Activated T-cell treated with anti-CD3 and anti-CD28 coated beads, Interleukin-2, amount 50 U/mL, for 24 hours (primary cell): ENCODE measurements around the gene PDHB.
A peak's percentile ranks its signal among the peaks of the same experiment; 100 is the strongest.

ENCODE experiments used
- DNase-seq: peaks from one replicate; pipeline ENCODE4 v3.0.0-alpha.2; 2020
- H3K27ac Mint-ChIP-seq: 2 replicates; pipeline ENCODE4 v1.8.0; 2020; ENCODE audit warnings: mild to moderate bottlenecking, mixed read lengths
- H3K27me3 Mint-ChIP-seq: 2 replicates; pipeline ENCODE4 v1.8.0; 2020; ENCODE audit warnings: mixed read lengths
- H3K36me3 Mint-ChIP-seq: 2 replicates; pipeline ENCODE4 v1.8.0; 2020; ENCODE audit warnings: low read depth, mixed read lengths
- H3K4me1 Mint-ChIP-seq: 2 replicates; pipeline ENCODE4 v1.8.0; 2020; ENCODE audit warnings: low read depth, mixed read lengths
- H3K4me3 Mint-ChIP-seq: 2 replicates; pipeline ENCODE4 v1.8.0; 2020; ENCODE audit warnings: mild to moderate bottlenecking, moderate library complexity, mixed read lengths
- H3K9me3 Mint-ChIP-seq: 2 replicates; pipeline ENCODE4 v1.8.0; 2020; ENCODE audit warnings: mixed read lengths

The PDHB gene

GRCh38 chr3:58422756-58423325, 10.8 kb downstream of the PDHB start:
- no peak for DNase-seq
- H3K4me1 Mint-ChIP-seq, result peaks cover 7% of the 10 kb centered on the region
- no peaks in the 10 kb centered on the region for H3K27me3 Mint-ChIP-seq
- H3K27ac Mint-ChIP-seq, result peak overlapping the region; percentile 4
- no peak overlapping the region for H3K4me3 Mint-ChIP-seq
- H3K9me3 Mint-ChIP-seq, result no peaks in the 10 kb centered on the region
- H3K36me3 Mint-ChIP-seq, result peaks cover 82% of the 10 kb centered on the region

- no peak overlapping the region for H3K4me3 Mint-ChIP-seq
- peaks cover 71% of the 10 kb centered on the region for H3K36me3 Mint-ChIP-seq
- no peaks in the 10 kb centered on the region for H3K27me3 Mint-ChIP-seq
- no peak for DNase-seq
- peaks cover 7% of the 10 kb centered on the region for H3K4me1 Mint-ChIP-seq
- H3K27ac Mint-ChIP-seq, result peak overlapping the region; percentile 23
- H3K9me3 Mint-ChIP-seq, result no peaks in the 10 kb centered on the region
Observed at GRCh38 chr3:58421004-58421403, 12.6 kb downstream of the PDHB start.

GRCh38 chr3:58419780-58420507, 13.7 kb downstream of the PDHB start:
- H3K4me3 Mint-ChIP-seq, result no peak overlapping the region
- H3K9me3 Mint-ChIP-seq, result no peaks in the 10 kb centered on the region
- no peaks in the 10 kb centered on the region for H3K27me3 Mint-ChIP-seq
- H3K27ac Mint-ChIP-seq, result peak overlapping the region; percentile 73
- DNase-seq, result no peak
- H3K36me3 Mint-ChIP-seq, result peaks cover 72% of the 10 kb centered on the region
- H3K4me1 Mint-ChIP-seq, result peaks cover 7% of the 10 kb centered on the region

- no peak for DNase-seq
- no peaks in the 10 kb centered on the region for H3K27me3 Mint-ChIP-seq
- peaks cover 11% of the 10 kb centered on the region for H3K4me1 Mint-ChIP-seq
- H3K36me3 Mint-ChIP-seq, result peaks cover 70% of the 10 kb centered on the region
- no peaks in the 10 kb centered on the region for H3K9me3 Mint-ChIP-seq
- no peak overlapping the region for H3K27ac Mint-ChIP-seq
- H3K4me3 Mint-ChIP-seq, result no peak overlapping the region
Observed at GRCh38 chr3:58418227-58418626, 15.4 kb downstream of the PDHB start.

DNA sequence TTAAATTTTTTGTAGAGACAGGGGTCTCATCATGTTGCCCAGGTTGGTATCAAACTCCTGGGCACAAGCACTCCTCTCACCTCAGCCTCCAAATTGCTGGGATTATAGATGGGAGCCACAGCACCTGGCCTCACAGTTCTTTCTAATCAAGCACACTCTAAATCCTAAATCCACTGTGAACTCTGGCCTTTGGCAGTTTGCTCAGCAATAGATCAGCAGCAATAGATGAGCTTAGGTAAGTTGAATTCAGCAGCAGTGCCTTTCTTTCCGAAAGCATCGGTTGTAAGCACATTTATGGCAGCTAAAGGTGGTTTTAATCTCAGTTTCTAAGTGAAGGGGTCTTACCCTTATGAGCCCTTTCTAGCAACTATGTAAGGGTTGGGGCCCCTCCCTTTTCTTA, 16.6 kb downstream of the PDHB start:
- Mint-ChIP-seq H3K9me3 (no peaks in the 10 kb centered on the region), H3K27ac (no peak overlapping the region), H3K4me1 (peaks cover 11% of the 10 kb centered on the region), H3K36me3 (peaks cover 71% of the 10 kb centered on the region), H3K4me3 (no peak overlapping the region), H3K27me3 (no peaks in the 10 kb centered on the region)
- DNase-seq, result no peak

- Mint-ChIP-seq H3K9me3 (no peaks in the 10 kb centered on the region), H3K36me3 (peaks cover 72% of the 10 kb centered on the region), H3K4me3 (no peak overlapping the region), H3K27ac (no peak overlapping the region), H3K27me3 (no peaks in the 10 kb centered on the region), H3K4me1 (peaks cover 11% of the 10 kb centered on the region)
- DNase-seq, result no peak
Observed at GRCh38 chr3:58416191-58416590, 17.4 kb downstream of the PDHB start.

DNA sequence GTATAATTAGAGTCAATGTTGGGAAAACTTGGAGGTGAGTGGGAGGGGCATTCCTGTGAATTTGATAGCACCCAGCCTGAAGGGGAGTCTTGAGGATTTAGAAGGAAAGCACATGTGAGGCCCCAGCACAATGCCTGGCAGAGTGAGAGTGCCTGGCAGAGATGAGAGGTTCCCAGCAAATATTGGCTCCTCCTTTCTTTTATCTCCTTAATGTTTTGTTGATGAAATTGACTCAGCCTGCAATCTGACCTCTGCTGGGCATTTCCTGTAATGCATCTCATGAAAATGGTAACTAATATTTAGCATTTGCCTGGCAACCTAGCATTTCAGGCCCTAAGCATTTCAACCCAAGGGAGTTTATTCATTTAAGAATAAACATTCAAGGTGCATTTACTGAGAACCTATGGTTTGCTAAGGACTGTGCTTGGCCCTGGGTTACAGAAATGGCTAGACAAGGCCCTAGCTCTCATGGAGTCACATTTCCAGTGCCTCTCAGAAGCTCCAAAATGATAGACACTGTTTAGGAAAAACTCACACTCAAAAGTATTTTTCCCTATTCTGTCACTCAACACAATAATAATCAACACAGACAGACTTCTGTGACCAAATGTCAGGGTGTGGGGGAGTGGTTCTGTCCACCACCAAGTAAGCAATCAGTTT, 19.0 kb downstream of the PDHB start:
- DNase-seq, result no peak
- Mint-ChIP-seq H3K9me3 (no peaks in the 10 kb centered on the region), H3K4me3 (no peak overlapping the region), H3K4me1 (peaks cover 4% of the 10 kb centered on the region), H3K27me3 (no peaks in the 10 kb centered on the region), H3K27ac (no peak overlapping the region), H3K36me3 (peaks cover 72% of the 10 kb centered on the region)

DNA sequence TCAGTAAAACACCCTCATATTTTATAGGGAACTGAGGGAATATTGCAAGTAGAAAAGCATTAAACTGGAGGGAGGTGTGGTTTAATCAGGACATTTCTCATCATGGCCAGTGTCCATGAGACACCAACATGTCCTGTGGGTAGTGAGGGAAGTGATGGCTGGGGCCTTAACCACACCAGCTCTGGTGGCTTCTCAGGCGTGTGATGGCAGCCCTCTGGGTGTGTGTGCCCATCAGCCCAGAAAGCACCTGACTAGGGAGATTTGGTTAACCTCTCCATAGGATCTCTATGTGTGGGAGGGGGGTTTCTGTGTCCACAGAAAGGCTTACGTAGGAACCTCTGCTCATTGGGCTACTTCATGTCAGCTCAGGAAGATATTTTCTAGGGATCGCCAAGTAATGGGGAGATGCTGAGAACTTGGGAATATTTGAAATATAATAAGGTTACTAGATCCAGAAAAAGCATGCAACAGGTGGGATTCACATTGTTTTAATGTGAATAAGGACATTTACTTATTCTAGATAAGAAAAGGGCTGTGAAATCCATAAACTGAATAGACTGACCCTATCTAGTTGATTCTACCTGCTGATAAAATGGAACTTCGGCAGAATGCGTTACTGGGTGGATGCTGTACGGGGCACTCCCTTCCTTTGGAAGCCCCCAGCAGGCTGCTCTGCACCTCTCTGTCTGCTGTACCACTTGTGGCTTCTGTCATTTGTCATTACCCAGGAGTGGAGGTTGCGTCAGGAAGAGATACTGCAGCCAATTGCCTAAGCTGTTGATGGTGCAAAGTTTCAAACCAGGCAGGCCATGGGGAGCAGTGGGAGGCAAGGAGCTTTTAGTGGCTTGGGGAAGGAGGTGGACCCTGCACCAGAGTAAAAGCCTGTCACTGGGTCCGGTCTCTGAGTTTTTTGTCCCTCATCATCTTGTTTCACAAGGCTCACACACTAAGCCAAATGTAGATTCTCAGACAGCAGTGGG, 21.5 kb downstream of the PDHB start:
- Mint-ChIP-seq H3K4me1 (peaks cover 4% of the 10 kb centered on the region), H3K36me3 (peaks cover 81% of the 10 kb centered on the region), H3K27ac (no peak overlapping the region), H3K4me3 (no peak overlapping the region), H3K9me3 (no peaks in the 10 kb centered on the region), H3K27me3 (no peaks in the 10 kb centered on the region)
- no peak for DNase-seq

DNA sequence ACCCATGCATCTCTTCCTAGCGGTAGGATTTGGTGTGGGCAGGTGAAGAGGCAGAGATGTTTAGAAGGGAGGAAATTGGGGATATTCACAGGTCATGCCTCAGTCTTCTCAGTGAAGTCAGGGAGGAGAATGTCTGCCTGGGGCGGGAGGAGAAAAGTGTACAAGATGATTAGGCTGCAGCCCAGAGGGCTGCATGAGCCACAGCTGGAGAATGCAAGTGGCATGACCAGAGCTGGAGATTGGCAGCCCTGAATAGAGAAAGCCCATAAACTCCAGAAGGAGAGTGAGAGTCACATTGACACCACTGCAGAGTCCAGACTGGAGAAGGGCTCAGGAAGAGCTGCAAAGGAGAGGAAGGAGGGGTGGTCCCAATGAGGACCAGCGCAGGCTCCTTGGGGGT, 22.6 kb downstream of the PDHB start:
- no peaks in the 10 kb centered on the region for H3K9me3 Mint-ChIP-seq
- H3K27me3 Mint-ChIP-seq, result no peaks in the 10 kb centered on the region
- no peak for DNase-seq
- no peak overlapping the region for H3K27ac Mint-ChIP-seq
- H3K36me3 Mint-ChIP-seq, result peaks cover 86% of the 10 kb centered on the region
- no peak overlapping the region for H3K4me3 Mint-ChIP-seq
- H3K4me1 Mint-ChIP-seq, result peaks cover 4% of the 10 kb centered on the region

DNA sequence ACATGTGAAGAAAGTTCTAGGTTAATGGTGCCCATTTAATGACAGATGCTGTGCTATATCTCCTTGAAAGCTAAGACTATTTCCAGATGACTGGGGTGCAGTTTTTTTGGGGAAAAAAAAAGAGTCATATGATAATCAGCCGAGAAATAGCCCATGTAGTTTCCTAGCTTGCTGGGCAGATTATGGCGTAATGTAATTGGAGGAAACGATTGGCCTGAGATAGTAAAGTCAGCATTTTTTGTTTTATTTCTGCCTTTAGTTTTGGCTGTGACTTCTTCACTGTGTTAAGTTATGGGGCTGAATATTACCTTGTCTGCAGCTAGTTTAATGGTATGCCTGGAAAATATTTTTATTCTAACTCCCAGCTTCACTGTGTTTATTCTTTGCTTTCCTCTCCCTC, 24.0 kb downstream of the PDHB start:
- DNase-seq, result no peak
- no peak overlapping the region for H3K27ac Mint-ChIP-seq
- no peaks in the 10 kb centered on the region for H3K9me3 Mint-ChIP-seq
- no peaks in the 10 kb centered on the region for H3K27me3 Mint-ChIP-seq
- peaks cover 80% of the 10 kb centered on the region for H3K36me3 Mint-ChIP-seq
- H3K4me3 Mint-ChIP-seq, result no peak overlapping the region
- peaks cover 4% of the 10 kb centered on the region for H3K4me1 Mint-ChIP-seq

GRCh38 chr3:58408906-58409305, 24.7 kb downstream of the PDHB start:
- peaks cover 80% of the 10 kb centered on the region for H3K36me3 Mint-ChIP-seq

GRCh38 chr3:58404396-58404795, 29.2 kb downstream of the PDHB start:
- Mint-ChIP-seq H3K36me3 (peaks cover 65% of the 10 kb centered on the region), H3K4me3 (no peak overlapping the region), H3K27ac (no peak overlapping the region), H3K4me1 (no peaks in the 10 kb centered on the region), H3K9me3 (no peaks in the 10 kb centered on the region), H3K27me3 (no peaks in the 10 kb centered on the region)
- no peak for DNase-seq

More at GRCh38 chr3:58408906-58409305, 24.7 kb downstream of the PDHB start:
- no peak overlapping the region for H3K4me3 Mint-ChIP-seq
- no peaks in the 10 kb centered on the region for H3K4me1 Mint-ChIP-seq
- no peaks in the 10 kb centered on the region for H3K9me3 Mint-ChIP-seq
- H3K27me3 Mint-ChIP-seq, result no peaks in the 10 kb centered on the region
- no peak overlapping the region for H3K27ac Mint-ChIP-seq
- DNase-seq, result no peak

DNA sequence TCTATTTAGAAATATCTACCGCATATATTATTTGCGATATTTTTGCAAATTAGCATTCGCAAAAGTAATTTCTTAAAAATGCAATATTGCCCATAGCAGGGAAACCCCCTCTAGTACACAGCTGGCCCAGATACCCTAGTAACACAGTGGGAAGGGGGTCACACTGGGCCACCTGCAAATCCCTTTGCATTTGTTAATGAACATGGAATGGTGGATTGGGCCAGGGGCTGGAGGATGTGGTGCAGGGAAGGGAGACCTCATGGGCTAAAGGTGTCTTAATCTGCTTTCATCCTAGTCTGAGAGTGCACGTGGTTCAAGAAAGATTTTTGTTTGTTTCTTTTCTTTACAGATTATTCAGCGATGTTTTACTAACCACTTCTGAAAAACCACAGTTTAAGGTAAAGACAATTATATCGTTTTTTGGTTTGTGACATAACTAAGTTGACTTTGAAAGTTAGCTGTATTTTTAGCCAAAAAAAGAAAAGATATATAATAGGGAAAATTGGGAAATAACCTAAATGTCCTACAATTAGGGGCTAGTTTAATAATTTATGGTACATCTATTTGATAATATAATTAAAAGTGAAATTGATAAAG, 30.0 kb downstream of the PDHB start:
- Mint-ChIP-seq H3K4me3 (no peak overlapping the region), H3K27me3 (no peaks in the 10 kb centered on the region), H3K27ac (no peak overlapping the region), H3K4me1 (no peaks in the 10 kb centered on the region), H3K9me3 (no peaks in the 10 kb centered on the region), H3K36me3 (peaks cover 65% of the 10 kb centered on the region)
- DNase-seq, result no peak
